Transverse colon (tissue), 4 donors: ENCODE results near the gene LRRC3.

Experiments
- POLR2A ChIP-seq: fragments of 450-650 bp; IDR thresholded peaks from one replicate; pipeline ENCODE4 v1.6.1; 2016; ENCODE audit warnings: antibody characterized with exemption, mild to moderate bottlenecking, moderate library complexity
- POLR2AphosphoS5 ChIP-seq, 3 donors: sonication (generic); formaldehyde crosslinking; IDR thresholded peaks; one replicate each; pipeline ENCODE4 v1.6.1; 2016; ENCODE audit warnings: antibody characterized with exemption in 3 of 3
- TF ChIP-seq, protein P1 (sequence below), 5 experiments: fragments of 200-600 bp in 3 of 5; fragments of 450-650 bp in 2 of 5; sonication (generic) in 3 of 5; IDR thresholded peaks; 1 replicate in 2 of 5; 2 replicates in 3 of 5; pipeline ENCODE4 v1.5.1; 2016 to 2017; ENCODE audit warnings: antibody characterized with exemption in 5 of 5, inconsistent platforms in 3 of 5, mild to moderate bottlenecking in 2 of 5, moderate library complexity in 1 of 5

DNA sequence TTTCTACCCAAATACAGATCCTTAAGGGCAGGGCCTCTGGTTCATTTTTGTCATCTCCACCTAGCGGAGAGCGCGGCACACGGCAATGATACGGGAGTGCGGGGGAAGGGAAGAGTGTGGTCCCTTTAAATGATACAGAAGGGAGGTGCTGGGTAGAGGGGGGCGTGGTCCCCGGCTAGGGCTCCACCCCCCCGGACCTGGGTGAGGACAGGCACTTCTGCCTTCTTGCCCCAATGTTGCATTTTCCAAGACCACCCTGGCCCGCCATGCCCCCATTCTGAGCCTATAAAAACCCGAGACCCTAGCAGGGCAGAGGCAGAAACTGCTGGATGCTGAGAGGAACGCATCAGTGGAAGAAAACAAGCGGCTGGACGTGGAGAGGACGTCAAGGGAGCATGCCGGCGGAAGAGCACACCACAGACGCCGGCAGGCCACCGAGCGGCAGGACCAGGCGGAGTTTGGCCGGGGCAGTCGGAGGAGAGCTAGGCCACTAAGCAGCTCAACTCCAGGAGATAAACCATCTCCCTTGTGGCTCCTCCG lies 30.0 kb downstream of the LRRC3 start:
- TF ChIP-seq POLR2A (no peak), POLR2AphosphoS5 (IDR thresholded peaks at IDR 0.05) (no peak)
- TF ChIP-seq, protein P1, sequence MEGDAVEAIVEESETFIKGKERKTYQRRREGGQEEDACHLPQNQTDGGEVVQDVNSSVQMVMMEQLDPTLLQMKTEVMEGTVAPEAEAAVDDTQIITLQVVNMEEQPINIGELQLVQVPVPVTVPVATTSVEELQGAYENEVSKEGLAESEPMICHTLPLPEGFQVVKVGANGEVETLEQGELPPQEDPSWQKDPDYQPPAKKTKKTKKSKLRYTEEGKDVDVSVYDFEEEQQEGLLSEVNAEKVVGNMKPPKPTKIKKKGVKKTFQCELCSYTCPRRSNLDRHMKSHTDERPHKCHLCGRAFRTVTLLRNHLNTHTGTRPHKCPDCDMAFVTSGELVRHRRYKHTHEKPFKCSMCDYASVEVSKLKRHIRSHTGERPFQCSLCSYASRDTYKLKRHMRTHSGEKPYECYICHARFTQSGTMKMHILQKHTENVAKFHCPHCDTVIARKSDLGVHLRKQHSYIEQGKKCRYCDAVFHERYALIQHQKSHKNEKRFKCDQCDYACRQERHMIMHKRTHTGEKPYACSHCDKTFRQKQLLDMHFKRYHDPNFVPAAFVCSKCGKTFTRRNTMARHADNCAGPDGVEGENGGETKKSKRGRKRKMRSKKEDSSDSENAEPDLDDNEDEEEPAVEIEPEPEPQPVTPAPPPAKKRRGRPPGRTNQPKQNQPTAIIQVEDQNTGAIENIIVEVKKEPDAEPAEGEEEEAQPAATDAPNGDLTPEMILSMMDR (IDR thresholded peaks at IDR 0.05): peak in 1 of 5 experiments; percentile 11
